GM18867 (cell line): ENCODE measurements around the gene ZNF22.

Experiments used
- ATAC-seq: cut with Tn5 transposase; IDR thresholded peaks from one replicate; pipeline ENCODE4 v1.9.1; 2021; ENCODE audit warnings: mild to moderate bottlenecking, moderate library complexity; ENCODE audit not compliant: unreplicated experiment

ZNF22 gene

DNA sequence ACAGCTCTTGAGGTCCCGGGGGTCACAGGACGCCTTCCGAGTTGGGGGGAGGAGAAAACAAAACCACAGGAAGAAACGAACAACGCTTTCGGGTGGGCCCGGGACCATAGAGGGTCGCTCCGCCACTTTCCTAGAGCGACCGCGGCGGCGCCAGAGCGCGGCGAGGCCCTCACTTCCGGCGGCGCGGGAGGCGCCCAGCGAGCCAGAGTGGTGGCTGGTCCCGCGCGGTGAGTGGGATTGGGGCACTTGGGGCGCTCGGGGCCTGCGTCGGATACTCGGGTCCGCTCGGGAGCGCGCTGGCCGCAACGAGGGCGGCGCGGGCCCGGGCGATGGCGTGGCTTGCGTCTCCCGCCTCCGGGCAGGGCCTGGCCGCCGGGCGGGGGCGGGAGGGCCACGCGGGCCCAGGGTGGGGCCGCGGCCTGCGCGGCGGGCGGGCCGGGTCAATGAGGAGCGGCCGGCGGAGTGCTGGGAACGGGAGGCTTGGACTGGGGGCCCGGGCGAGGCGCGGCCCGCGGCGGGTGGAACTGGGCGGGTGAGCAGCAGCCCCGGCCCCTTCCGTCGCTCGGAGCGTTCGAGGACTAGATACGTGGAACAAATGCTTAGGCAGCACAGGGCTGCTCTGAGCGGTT is at the start of gene ZNF22:
TSS of gene ZNF22 (plus strand) at position 172 of the 629 bp plus-strand sequence. CDS start 2,446 bp downstream, outside the sequence.
- peak; percentile 74 for ATAC-seq

DNA sequence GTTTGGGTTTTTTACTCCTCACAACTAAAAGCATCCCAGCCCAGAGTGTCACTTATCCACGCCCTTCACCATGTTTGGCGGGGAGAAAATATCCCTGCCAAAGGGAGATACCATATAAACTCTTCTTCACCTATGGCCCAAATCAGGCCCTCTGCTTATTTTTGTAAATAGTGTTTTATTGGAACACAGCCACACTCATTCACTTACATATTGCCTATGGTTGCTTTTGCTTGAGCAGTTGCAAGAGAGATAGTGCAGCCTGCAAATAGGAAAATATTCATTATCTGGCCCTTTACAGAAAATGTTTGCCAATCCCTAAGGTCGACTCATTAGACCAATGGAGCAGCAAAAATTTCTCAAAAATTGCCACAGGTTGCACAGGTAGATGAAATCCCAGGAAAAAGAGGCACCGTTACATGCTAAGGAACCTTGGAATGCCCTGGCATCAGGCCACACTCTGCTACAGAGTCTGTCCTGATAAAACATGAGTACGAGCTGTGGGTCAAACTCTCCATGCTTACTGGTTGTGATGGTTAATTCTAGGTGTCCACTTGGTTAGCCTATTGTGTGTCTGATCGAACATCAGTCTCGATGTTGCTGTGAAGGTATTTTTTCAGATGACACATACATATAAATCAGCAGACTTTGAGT is 49.0 kb upstream of the ZNF22 start:
- ATAC-seq = no peak

DNA sequence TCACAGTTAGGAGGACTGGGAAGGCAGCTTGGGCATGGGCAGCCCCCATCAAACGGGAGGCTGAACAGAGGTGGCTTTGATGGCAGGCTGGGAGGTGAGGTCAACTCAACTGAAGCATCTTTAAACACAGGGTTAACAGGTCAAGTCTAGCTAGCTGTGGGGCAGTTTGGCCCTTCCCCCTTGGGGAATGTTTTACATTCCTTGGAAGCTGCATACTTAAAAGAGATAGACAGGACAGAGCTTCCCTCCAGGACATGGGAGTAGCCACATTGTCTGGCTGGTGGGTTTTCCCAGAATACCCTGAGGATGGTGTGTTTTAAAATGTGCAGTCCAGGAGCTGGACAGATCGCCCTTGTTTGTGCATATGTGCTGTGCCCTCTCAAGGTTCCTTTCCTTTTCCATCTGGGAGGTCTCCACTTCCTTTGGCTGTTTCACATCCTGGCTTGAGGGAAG is 47.9 kb upstream of the ZNF22 start:
- ATAC-seq = no peak

DNA sequence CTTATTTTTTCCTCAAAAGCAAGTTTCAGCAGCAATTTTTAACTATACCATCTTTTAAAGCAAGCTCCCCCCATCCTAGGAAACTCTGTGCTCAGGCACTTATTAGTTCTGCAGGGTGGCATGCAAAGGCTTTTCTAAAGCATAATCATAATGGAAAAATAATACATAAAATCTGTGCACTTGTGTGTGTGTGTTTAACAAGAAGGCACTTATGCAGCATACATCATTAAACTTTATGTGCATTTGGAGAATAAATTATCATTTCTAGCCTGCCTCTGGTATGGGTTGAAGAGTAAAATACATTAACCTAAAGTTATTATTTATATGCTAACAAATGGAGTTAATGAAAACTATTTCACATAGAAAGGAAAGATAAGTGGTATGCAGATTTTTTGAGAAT is 46.7 kb upstream of the ZNF22 start:
- no peak for ATAC-seq

DNA sequence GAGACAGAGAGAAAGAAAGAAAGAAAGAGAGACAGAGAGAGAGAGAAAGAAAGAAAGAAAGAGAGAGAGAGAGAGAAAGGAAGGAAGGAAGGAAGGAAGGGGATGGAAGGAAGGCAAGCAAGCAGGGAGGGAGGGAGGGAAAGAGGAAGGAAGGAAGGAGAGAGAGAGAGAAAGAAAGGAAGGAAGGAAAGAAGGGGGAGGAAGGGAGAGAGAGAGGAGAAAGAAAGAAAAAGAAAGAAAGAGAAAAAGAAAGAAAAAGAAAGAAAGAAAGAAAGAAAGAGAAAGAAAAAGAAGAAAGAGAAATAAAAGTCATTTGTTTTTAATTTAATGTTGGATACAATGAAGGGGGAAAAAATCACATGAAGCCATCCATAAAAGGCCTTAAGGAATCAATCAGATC is 45.8 kb upstream of the ZNF22 start:
- ATAC-seq = no peak

DNA sequence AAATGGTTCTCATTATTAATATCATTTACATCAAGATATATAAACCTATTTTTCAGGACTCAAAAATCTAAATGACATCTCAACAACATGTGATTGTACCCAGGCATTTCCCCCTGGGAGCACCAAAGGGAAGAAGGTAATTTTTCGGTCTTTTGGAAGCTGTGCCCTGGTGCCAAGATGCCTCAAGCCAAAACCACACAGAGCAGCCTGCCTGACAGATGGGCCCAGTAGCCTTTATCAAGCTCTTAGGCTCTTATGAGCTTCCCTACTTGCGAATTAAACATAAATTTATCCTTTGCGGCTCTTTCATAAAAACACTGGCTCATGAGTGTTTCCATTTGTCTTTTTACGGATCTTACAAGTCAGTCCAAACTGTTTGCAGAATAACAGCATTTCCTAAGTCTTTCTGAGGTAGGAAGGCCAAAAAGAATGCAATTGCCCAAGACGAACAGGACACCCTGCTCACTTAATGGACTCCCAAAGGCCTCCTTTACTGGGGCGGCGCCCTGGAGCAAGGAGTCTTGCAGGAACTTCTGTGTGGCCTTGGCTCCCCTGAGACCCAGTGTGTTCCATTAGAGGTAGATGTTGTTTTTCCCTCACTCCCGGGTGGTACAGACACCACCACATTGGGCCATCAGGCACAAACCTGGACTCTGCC is 45.2 kb upstream of the ZNF22 start:
- ATAC-seq = no peak

DNA sequence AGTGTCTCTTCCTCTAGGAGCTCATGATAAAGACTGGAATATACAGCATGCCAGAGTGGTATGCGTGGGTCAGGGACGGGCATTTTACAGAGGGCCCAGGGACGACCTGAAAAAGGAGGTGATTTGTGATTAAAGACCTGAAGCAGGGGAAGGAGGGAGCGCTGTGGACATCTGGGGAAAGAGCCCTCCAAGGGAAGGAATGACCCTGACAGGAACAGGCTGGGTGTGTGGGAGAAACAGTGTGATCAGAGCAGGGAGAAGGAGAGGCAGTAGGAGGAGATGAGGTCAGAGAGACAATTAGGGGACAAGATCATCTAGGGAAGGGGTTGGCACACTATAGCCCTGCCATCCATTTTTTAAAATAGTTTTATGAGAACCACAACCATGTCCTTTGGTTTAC is 44.5 kb upstream of the ZNF22 start:
- ATAC-seq = no peak

DNA sequence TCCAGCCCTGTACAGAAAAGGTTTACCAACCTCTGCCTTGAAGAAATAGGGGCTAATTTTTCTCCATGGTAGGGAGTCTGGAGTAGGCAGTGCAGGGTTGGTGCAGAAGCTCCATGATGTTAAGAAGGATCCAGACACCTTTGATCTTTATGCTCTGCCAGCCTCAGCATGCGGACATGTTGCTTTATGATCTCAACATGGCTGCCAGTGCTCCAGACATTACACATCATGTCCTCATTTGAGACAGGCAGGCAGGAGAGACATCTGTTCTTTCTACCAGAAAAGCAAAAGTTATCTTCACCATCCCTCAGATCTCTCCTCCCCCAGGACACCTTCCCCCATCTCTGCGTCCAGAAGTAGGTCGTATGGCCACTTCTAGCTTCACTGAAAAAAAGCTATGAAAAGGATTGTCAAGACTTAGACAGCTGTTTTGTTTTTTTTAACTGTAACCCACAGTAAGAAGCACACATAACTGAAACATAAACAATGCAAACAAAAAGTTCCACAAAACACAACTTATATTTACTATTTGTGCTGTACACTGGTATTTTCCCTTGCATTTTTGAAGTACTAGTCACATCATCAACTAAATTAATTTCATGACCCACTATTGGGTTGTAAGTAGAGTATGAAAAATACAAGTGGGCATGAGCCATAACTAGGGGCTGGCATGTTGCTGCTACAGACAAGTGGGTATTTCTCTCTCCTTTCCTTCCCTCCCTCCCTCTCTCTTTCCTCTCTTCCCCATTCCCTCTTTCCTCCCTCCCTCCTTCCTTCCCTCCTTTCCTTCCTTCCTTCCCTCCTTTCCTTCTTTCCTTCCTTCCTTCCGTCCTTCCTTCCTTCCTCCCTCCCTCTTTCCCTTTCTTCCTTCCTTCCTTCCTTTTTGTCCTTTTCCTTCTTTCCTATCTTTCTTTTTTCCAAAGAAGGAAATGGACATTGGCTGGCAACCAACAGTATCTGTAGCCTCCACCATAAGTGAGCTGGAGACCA is 43.7 kb upstream of the ZNF22 start:
- no peak for ATAC-seq

DNA sequence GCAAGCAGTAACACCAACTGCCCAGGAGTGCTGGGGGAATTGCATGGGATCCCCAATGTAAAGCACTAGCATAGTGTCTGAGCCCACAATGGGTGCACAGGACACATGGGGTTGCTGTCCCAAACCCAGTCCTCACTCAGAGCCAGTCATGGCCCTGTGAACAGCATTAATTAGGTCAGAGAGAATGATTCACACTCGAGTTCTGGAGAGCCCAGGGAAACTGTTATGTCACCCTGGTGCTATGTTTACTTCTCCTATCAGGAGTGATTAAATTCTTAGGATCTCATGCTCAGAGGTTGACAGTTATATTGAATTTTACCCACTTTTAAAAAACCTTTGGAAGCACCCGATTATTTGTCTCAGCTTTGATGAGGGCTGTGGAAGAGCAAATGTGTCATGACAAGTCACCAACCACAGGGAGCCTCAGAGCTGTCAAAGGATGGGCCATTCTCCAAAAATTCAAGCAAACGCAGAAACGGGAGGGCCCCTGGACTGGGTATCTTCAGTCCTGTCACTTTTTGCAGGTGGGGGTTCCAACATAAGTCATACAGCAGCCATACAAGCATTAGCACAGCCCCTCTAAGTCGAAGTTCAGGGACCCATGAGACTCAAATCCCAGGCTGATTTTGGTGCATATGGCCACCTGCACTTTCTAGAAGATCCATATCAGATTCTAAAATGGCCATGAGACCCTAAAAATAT is 42.4 kb upstream of the ZNF22 start:
- no peak for ATAC-seq

DNA sequence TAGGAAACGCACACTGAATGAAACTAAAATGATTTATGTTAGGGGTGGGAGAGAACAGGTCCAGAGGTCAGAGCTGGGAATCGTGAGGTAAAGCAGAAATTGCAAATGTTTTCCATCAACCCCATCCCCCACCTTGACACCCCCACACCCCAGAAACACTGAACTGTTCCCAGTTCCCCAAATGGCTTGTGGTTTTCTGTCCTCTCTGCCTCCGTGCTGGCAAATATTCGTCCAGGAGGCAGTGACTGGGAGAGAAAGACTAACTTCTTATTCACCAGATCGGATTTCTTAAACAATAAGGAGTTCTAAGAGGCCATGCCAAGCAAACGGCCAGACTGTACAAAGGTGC is 41.9 kb upstream of the ZNF22 start:
- ATAC-seq = no peak

DNA sequence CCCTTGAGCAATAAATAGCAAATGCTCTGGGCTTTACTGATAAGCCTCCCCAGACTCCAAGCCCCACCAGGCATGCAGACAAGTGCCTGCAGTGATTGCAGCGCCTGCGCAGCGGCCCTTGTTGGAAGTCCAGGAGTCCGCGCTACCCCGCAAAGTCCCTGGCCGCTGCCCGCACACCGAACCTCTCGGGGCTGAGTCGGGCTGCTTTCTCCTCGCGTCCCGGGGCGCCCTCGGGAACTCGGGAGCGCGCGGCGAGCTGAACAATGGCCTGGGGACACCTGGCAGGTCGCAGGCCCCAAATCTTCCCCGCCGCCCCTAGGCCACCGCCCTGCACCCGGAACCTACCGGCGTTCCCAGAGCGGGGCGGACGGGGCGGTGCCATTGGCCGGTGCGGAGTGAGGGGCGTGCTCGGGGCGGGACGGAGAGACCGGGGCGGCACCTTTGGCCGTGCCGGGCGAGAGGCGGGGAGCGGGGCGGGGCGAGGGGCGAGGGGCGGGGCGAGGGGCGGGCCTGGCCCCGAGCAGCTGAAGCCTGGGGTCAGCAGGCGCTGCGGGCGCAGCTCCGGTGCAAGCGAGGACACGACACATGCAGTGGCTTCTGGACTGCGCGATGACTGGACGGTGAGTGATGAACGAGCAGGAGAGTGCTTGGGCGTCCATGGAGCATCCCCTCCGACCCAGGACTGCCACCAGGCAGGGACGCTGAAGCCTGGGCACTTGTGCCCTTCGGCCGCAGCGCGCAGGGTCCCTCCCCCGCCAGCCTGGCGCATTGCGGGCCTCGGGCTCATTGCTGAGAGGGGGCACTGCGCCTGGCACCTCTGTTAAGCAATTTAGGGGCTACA is 41.3 kb upstream of the ZNF22 start, which contains the start of gene RASSF4:
TSS of gene RASSF4 (plus strand) at position 556 of the 841 bp plus-strand sequence. CDS start 10,401 bp downstream, outside the sequence.
- ATAC-seq = peak; percentile 95

DNA sequence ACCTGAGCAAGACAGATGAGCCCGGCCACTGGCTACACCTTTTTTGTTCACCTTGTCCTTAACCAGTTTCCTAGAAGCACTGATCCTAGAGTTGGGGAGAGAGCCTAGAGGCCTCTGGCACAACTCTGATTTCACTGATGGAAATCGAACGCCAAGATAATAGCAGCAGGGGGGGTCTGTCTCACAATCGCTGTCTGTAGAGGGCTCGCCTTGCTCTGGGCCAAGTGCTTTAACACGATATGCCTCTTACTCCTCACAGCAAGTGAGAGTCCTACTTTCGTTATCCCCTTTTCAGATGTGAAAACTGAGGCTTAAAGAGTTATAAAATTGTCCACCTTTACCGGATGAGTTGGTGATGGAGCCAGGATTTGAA is 40.6 kb upstream of the ZNF22 start:
- no peak for ATAC-seq

DNA sequence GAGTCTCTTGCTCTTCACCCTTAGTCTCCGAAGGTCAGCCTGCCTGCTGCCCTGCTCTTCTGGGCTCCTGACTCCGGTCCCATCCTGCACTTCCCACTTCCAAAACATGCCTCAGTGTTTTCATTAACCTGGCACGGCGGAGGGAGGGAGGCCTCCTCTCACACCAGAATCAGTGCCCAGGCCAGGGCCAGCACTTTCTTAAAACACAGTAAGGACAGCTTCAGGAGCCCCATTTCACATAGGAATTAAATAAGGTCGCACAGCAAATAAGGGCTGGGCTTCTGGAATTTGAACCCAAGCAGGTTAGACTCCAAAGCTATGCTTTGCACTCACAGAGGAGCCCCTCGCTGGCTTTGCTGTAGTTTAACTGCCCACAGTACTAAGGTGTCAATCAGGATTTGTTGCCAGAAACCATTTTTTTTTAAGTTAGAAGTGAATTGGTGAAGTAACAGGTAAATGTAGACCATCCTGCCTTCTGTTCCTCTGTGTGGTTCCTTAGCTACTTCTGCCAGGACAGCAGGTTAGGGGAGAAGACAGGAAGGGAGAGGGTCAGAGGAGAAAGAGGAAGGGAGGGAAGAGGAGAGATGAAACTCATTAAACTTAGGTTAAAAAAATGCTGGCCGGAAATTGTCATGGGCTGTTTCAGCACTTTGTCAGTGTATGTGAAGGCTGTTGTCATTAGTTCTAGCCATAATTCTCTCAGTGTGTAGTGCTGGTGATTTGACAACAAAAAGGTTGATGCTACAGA is 40.1 kb upstream of the ZNF22 start:
- no peak for ATAC-seq

DNA sequence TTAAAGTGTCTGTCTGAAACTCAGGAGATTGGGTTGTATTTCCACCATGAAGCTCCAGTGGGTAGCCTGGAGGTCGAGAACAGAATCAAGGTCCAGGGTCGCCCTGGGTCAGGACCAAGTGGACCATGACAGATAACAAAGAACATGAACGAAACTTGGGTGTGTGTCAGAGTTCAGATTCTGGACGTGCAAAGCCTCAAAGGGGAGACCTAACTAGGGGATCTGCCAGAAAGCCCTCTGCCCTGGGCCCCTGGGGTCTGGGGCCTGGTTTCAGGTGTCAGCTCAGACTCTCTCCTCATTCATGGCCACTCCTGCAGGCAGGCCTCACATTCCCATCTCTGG is 39.5 kb upstream of the ZNF22 start:
- no peak for ATAC-seq

DNA sequence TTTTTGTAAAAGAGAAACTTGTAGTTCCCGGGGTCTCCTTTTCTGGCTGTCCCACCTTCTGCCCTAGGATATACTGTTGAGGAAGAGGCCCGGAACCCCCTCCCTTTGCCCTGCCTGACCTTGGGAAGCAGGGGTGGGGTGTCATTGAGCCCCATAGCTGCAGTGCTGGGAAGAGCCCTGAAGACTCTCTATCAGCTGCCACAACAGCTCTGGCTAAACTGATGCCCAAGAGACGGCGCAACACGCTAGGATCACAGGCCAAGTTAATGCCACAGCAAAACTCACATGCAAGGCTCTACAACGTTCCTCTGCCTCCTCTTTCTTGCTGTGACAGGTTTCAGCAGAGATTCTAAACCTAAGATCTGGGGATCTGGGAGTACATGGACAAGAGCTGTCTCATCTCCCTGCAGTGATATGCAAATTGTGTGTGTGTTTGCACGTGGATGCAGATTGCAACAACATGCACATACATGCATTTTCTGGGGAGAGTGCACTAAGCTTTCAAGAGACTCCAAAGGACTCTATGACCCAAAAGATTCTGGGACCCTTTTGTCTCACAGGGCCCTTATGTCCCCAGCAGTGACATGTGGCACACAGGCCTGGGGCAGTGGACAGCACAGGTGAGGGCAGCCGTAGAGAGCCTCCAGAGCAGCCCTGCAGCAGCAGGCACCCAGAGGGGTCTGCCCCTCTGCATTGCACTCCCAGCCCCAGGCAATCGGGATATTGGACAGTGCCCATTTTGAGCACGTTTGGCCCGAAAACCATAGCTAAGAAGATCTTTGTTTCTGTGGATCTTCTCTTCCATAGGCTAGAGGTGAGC is 38.6 kb upstream of the ZNF22 start:
- no peak for ATAC-seq

DNA sequence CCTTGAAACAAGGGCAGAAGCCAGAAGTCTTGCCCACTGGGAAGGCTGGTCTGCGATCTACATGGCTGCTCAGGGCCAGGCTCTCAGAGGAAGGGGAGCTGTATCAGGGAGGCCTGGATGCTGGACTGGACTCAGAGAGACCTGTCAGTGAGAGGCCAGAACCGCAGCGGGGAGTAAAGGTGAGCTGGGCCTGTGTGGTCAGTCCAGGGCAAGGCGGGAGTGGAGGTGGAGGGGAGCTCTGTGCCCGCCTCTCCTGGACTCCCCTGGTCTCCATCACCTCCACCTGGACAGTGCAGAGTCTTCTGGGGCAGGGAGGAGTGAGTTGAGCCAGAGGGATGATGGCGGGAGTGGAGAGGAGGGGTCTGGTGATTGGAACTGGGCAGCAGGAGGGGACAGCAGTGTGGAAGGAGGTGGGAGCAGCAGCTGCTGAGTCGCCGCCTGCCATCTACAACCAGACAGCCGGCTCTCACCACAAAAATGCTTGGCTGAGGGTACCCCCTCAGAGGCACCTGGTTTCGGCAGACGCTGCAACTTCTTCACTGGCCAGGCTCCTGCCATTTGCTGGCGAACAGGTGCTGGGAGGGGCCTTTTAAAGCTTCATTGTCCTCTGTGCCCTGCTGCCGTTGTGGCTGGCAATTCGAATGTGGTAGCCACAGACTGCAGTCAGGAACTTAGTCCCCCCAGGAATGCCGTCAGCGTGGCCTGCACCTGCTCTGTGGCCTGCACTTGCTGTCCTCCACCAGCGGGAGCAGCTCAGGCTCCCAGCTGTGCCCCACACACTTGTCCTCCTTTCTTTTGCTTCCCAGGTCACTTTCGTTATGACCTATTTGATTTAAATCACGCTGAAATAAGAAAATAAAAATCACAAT is 37.6 kb upstream of the ZNF22 start:
- ATAC-seq = no peak
